ENCODE measurements around the gene KRI1.

DNA sequence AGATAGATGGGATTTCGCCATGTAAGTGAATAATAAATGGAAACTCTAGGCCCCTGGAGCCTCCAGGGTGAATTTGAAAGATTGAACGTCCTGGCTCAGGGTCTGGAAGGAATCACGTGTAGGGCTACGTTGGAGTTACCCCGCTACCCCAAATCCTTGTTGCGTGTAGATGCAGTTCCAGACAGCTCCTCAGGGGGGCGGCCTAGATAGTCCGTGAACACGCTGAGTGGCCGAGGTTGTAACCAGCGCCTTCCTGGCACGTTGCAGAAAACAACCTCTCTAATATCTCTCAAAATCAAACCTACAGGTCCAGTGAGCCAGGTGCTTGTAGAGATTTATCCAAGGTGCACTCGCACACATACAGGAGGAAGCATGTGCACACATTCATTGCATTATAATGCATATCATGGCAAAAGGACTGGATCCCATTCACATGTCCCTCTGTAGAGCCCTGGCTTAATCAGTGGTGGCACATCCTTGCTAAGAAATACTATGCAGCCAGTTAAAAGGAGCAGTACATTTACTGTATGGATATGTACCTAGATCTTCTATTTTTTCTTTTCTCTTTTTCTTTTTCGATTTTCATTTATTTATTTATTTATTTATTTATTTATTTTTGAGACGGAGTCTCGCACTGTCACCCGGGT is 60.1 kb downstream of the KRI1 start:
- TF ChIP-seq POLR2A (IDR thresholded peaks at IDR 0.05), result no peak
- TF ChIP-seq, protein P1, sequence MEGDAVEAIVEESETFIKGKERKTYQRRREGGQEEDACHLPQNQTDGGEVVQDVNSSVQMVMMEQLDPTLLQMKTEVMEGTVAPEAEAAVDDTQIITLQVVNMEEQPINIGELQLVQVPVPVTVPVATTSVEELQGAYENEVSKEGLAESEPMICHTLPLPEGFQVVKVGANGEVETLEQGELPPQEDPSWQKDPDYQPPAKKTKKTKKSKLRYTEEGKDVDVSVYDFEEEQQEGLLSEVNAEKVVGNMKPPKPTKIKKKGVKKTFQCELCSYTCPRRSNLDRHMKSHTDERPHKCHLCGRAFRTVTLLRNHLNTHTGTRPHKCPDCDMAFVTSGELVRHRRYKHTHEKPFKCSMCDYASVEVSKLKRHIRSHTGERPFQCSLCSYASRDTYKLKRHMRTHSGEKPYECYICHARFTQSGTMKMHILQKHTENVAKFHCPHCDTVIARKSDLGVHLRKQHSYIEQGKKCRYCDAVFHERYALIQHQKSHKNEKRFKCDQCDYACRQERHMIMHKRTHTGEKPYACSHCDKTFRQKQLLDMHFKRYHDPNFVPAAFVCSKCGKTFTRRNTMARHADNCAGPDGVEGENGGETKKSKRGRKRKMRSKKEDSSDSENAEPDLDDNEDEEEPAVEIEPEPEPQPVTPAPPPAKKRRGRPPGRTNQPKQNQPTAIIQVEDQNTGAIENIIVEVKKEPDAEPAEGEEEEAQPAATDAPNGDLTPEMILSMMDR (IDR thresholded peaks at IDR 0.05 in 4 of 5, conservative IDR thresholded peaks at IDR 0.05 in 1 of 5), result peak; percentile 52 to 79 (median 59)

Measured in gastrocnemius medialis (tissue), 4 donors.